Loucy (cell line): ENCODE measurements around the gene NLRP6.
"Not testable (repeated sequence)": the region's sequence is repeated elsewhere in the genome, so short reads cannot be mapped to it uniquely, and the experiment has no call there.

Source experiments
- CTCF ChIP-seq: fragments of 200-600 bp; sonication (generic); conservative IDR thresholded peaks from 2 replicates; pipeline ENCODE4 v1.5.1; 2014; ENCODE audit warnings: mild to moderate bottlenecking, antibody characterized with exemption, low read length
- EZH2phosphoT487 ChIP-seq: fragments of 200-600 bp; IDR thresholded peaks from 2 replicates; pipeline ENCODE4 v1.6.1; 2018; ENCODE audit warnings: antibody characterized with exemption, mild to moderate bottlenecking, moderate library complexity, borderline replicate concordance

DNA sequence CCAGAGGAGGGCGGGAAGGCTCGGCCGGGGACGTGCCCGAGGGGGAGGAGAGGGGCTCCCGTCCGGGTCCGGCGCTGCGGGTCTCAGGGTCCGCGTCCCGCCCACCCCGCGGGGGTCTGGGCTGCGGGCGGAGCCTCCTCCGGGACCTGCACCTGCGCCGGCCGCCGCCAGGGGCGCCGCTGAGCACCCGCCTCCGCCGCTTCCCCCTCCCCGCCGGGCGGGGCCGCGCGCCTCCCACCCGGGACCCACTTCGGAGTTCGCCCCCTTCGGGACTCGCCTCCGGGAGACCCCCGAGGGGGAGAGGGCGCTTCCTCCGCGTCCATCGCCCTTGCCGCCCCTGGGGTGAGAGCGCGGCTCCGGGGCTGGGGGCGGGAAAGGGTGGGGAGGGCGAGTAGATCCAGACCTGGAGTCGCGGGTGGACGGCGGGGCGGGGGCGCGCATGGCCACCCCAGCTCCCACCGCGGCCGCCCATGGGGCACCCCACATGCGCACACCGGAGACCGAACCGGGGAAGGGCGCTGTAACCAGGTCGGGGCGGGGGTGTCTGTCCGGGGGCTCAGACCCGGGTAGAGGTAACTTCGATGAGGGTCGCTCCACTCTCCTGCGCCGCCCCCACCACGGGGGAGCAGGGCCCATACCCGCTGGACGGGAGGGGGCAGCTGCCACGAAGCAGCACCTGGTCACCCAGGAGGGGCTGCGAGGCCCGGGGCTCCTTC, 40.4 kb downstream of the NLRP6 start:
- not testable (repeated sequence) for TF ChIP-seq CTCF, EZH2phosphoT487
